RKO (cell line): Measurements from ENCODE around the gene GDAP1L1.
"Not testable (repeated sequence)": the region's sequence is repeated elsewhere in the genome, so short reads cannot be mapped to it uniquely, and the experiment has no call there.

Experiments used
- DNase-seq: peaks from one replicate; pipeline ENCODE4 v3.0.0-alpha.2; 2016; ENCODE audit warnings: low spot score

GDAP1L1 gene

DNA sequence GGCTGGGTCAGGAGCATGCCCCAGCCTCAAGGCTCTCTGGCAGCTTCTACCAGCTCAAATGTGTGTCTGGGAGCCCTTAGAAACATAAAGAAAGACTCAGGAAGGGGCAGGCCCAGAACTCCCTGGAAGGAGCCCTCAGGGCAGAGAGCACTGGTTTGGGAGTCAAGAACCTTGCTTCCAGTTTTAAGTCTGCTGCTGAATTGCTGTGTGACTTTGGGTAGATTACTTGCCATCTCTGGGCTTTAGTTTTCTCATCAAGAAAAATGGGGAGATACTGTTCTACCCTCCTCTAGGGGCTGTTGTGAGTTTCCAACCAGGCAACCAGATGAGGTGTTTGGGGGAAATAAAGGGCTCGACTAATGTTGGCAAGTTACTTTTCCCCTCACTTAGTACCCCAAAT lies 8.8 kb downstream of the GDAP1L1 start:
- no peak for DNase-seq

GRCh38 chr20:44256961-44257360 lies 9.9 kb downstream of the GDAP1L1 start:
- no peak for DNase-seq

DNA sequence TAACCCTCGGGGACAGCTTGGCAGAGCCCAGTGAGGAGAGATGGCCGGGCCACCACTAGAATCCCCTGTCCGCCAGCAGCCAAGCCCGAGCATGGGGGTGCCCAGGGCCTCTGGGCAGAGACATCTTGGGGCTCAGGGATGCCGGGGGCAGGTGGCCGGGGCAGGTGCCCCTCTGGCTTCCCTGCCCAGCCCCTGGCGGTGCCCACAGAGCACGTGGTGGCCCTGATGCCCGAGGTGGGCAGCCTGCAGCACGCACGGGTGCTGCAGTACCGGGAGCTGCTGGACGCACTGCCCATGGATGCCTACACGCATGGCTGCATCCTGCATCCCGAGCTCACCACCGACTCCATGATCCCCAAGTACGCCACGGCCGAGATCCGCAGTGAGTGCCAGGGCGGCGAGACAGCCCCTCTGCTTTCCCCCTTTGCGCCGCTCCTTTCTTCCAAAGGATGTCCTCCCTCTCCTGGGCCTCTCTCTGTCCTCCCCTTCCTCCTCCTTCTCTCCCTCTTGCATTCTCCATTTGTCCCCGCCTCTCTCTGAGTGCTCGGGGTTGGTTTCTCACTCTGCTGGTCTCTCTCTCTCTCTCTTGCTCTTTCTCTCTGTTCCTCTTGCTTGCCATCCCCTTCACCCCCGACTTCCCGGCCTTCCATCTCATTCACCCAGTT lies 11.2 kb downstream of the GDAP1L1 start:
- DNase-seq: no peak

DNA sequence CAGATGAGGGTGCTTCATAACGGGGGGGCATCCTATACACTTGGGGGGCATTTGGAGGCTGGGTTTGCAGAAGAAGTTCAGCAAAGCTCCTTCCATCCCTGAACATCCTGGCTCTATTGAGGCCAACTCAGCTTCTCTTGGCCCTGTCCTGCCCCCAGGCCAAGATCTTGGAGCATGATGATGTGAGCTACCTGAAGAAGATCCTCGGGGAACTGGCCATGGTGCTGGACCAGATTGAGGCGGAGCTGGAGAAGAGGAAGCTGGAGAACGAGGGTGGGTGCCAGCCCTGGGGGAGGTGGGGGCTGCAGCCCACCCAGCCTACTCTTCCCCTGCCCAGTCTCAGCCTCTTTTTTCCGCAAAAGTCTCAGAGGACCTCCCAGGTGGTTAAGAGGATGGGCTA lies 17.2 kb downstream of the GDAP1L1 start:
- DNase-seq: no peak

DNA sequence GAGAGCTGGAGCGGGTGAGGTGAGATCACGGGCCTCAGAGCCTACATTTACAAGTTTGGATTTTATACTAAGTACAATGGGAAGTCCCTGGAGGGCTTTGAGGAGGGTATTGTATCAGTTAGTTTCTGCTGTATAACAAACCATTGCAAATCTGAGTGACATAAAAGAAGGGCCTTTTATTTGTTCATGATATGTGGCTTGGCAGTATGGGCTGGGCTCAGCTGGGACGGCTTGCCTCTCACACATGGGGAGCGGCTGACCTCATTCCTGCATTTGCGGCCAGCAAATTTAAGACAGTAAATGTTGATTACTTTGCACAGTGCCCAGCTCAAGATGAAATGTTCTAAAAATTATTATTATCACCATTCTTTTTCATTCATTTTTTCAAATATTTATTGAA lies 21.7 kb downstream of the GDAP1L1 start:
- DNase-seq: no peak

- DNase-seq: no peak
Observed at GRCh38 chr20:44271915-44272663, 25.0 kb downstream of the GDAP1L1 start.

DNA sequence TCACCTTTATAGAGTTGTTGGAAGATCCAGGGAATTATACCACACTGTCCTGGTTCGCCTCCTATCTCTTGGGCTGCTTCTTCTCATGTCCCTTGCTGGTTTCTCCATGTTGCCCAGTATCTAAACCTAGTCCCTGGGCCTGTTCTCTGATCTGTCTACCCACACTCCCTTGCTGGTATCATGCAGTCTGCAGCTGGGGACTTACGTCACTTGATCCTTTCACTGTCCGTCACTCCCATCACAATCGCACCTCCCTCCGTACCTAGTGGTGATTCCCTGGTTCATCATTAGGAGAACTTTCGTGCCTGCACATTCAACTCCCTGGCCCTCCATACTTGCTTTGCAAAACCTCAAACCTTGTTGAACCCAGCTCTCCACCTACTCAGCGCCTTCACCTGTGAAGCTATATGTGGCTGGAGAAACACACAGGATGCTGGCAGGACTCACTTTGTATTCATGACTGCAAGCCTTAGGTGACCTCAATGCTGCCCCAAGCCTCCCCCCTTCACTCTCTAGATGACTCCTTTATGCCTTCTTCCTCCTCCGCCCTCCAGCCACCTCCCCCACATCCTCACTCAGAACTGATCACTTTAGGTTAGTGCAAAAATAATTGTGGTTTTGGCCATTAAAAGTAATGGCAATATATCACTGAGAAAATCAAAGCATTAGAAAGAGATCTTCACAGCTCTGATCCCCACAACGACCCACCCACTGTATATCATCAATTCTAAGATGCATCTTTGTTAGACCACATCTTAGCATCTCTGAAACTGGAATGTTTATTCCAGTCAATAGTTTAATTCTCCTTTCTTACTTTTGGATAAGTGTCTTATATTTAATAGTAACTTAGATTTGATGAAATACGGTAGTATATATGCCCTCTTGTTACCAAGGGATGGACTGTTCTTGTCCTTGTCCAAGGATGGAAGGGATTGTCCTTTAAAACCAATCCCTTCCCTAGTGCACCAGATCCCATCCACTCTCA lies 26.4 kb downstream of the GDAP1L1 start:
- DNase-seq: no peak

- no peak for DNase-seq
Observed at GRCh38 chr20:44274303-44275017, 27.4 kb downstream of the GDAP1L1 start.

- DNase-seq: peak; percentile 92
Observed at GRCh38 chr20:44279228-44279627, 32.1 kb downstream of the GDAP1L1 start.

GRCh38 chr20:44280387-44280786 lies 33.3 kb downstream of the GDAP1L1 start:
- DNase-seq: no peak

GRCh38 chr20:44282192-44282591 lies 35.1 kb downstream of the GDAP1L1 start:
- no peak for DNase-seq

DNA sequence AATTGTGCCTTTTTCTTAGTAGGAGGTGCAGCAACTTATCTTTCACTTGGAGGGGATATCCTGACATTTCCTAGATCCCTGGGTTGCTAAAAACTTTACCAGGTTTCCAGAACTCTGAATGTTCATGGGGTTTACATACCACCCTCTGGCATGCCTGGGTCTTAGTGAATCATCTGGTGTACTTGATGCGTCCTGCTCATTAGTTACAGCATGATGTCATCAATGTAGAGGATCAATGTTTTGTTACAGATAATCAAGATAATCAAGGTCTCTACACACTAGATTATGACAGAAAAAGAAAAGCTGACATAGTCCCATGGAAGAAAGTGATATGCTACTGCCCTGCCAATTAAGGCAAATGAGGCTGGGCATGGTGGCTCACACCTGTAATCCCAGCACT lies 36.9 kb downstream of the GDAP1L1 start:
- no peak for DNase-seq

DNA sequence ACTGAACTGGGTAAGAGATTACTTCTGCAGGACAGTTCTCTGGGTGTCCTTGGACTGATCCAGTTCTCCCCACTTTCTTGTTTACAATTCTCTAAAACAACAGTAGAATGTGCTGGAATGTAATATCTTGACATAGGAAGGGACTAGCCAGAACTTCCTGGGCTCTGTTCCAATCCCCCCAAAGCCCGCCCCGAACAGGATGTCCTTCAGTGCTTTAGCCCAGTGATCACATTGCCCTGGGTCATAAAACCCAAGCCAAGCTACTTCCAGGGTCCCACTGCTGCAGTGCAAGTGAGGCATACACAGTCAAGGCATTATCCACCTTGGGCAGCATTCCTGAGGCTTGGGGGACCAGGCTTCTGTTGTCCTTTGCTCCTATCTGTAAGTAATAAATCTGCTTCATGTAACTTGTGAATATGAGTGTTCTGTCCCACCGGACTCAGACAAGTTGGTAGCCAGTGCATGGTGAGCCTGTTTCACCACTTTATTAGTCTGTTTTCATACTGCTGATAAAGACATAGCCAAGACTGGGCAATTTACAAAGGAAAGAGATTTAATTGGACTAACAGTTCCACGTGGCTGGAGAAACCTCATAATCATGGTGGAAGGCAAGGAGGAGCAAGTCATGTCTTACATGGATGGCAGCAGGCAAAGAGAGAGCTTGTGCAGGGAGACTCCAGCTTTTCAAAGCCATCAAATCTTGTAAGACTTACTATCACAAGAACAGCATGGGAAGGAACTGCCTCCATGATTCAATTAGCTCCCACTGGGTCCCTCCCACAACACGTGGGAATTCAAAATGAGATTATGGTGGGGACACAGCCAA lies 40.4 kb downstream of the GDAP1L1 start:
- no peak for DNase-seq

DNA sequence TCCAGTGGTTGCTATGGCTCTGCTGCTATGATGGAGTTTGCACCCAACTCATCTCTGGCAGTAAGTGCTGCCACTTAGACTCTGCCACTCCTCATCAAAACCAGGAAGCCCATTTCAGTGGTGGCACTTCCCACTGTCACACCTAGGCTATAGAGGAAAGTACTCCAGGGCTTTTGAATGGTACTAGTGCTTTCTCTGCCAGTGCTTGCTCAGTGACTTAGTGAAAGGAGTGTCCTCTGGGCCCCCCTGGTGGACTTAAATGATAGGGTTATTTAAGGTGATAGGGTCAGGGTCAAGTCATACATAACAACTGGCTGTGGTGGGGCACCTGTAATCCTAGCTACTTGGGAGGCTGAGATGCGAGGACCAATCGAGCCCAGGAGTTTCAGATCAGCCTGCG lies 41.1 kb downstream of the GDAP1L1 start:
- peak; percentile 36 for DNase-seq

- no peak for DNase-seq
Observed at GRCh38 chr20:44291754-44292153, 44.6 kb downstream of the GDAP1L1 start.

DNA sequence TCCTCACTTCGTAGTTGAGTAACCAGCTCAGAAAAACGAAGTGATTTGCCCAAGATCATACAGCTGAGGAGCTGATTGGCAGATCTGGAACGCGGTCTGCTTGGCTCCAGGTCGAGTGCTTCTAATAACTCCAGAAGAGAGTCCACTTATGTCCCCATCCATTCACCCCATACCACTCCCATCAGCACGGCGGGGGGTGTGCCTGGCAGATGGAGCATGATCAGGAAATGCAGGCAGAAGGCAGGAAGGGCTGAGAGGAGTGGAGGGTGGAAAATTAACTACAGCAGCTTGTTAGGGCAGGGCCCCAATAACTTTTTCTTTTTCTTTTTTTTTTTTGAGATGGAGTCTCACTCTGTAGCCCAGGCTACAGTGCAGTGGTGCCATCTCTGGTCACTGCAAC lies 48.9 kb downstream of the GDAP1L1 start:
- no peak for DNase-seq

DNA sequence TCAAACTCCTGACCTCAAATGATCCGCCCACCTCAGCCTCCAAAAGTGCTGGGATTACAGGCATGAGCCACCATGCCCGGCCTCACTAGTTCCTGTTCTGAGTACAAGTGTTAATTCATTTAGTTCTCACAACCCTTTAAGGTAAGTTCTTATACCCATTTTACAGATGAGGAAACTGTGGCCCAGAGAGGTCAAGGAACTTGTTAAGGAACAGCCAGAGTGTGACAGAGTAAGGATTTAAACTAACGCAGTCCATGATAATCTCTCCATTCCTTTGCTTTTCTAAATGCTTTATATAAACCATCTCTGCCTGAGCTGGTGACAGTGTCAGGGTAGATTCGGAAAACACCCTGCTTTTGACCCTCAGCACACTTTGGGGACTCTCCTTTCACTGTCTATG lies 50.6 kb downstream of the GDAP1L1 start:
- DNase-seq: no peak

- DNase-seq: not testable (repeated sequence)
Observed at GRCh38 chr20:44299011-44299535, 52.0 kb downstream of the GDAP1L1 start.

DNA sequence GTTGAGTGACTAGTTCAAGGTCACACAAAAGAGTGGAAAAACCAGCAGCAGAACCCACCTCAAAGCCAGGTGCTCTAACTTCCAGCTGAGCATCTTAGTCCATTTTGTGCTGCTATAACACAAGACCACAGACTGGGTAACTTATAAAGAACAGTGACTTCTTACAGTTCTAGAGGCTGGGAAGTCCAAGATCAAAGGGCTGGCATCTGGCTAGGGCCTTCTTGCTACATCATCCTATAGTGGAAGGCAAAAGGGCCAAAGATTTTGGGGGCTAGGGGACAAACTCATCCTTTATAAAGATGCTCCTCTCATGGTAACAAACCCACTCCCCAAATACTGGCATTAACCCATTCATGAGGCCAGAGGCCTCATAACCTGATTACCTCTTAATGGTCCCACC lies 54.2 kb downstream of the GDAP1L1 start:
- DNase-seq: no peak

GRCh38 chr20:44302026-44302669 lies 55.0 kb downstream of the GDAP1L1 start:
- DNase-seq: no peak
